Esophagus muscularis mucosa (tissue), 4 donors: ENCODE measurements around the gene PRR20G. TPM values are rescaled to one million over a fixed set of nuclear protein-coding genes. Genes with fewer than 3 reads are reported as not detected.

ENCODE experiments used
- DNase-seq: peaks from one replicate; pipeline ENCODE4 v3.0.0-alpha.2; 2017; ENCODE audit errors: extremely low spot score
- H3K27ac ChIP-seq, 4 donors: fragments of 200-600 bp; sonication (generic); replicated peaks in 1 of 4; 1 replicate in 3 of 4; 2 replicates in 1 of 4; pipeline ENCODE4 v1.5.1; 2016 to 2019; ENCODE audit warnings: mild to moderate bottlenecking in 1 of 4
- H3K27me3 ChIP-seq, 4 donors: fragments of 200-600 bp; sonication (generic); one replicate each; pipeline versions ENCODE4 v1.5.1 to v1.6.0; 2016 to 2019
- H3K36me3 ChIP-seq, 4 donors: fragments of 200-600 bp; sonication (generic); one replicate each; pipeline ENCODE4 v1.5.1; 2016 to 2019
- H3K4me1 ChIP-seq, 4 donors: fragments of 200-600 bp; sonication (generic); one replicate each; pipeline ENCODE4 v1.5.1; 2016 to 2019
- H3K4me3 ChIP-seq, 4 donors: fragments of 200-600 bp; sonication (generic); 1 replicate in 2 of 4; 2 replicates in 2 of 4; pipeline ENCODE4 v1.5.1; 2016 to 2019; ENCODE audit warnings: mild to moderate bottlenecking in 4 of 4, moderate library complexity in 1 of 4
- H3K9me3 ChIP-seq, 4 donors: fragments of 200-600 bp; sonication (generic); 1 replicate in 3 of 4; 2 replicates in 1 of 4; pipeline ENCODE4 v1.5.1; 2016 to 2019
- CTCF ChIP-seq, 3 experiments: fragments of 200-600 bp in 2 of 3; fragments of 450-650 bp in 1 of 3; sonication (generic) in 2 of 3; IDR thresholded peaks; one replicate each; pipeline ENCODE4 v1.5.1; 2017 to 2019; ENCODE audit warnings: antibody characterized with exemption in 3 of 3, mild to moderate bottlenecking in 2 of 3, moderate library complexity in 1 of 3
- EP300 ChIP-seq: sonication (generic); formaldehyde crosslinking; IDR thresholded peaks from one replicate; pipeline ENCODE4 v1.6.1; 2017; ENCODE audit warnings: antibody characterized with exemption
- POLR2A ChIP-seq: fragments of 450-650 bp; IDR thresholded peaks from one replicate; pipeline ENCODE4 v1.6.1; 2017; ENCODE audit warnings: antibody characterized with exemption, moderate library complexity, mild to moderate bottlenecking, low read depth
- POLR2AphosphoS5 ChIP-seq, 2 donors: sonication (generic); formaldehyde crosslinking; IDR thresholded peaks; one replicate each; pipeline ENCODE4 v1.6.1; 2017; ENCODE audit warnings: antibody characterized with exemption in 2 of 2
- WGBS: methylation state at CpG from one replicate; pipeline ENCODE4 v1.1.5; 2018; 5-methylcytosine and 5-hydroxymethylcytosine counted together
- intact Hi-C: fragments of 100-400 bp; cut with DNase I; formaldehyde crosslinking; loops from one replicate; pipeline ENCODE4 v1.15.1; 2023
- total RNA-seq, 4 donors: library from RNA; depleted of rRNA; stranded (reverse); fragments of >200 nt; gene quantifications; one replicate each; pipeline versions ENCODE4 v1.1.0 to v1.2.1, GENCODE V29; 2016

The PRR20G gene
- total RNA-seq, 4 donors from 2014 or later, result not detected

DNA sequence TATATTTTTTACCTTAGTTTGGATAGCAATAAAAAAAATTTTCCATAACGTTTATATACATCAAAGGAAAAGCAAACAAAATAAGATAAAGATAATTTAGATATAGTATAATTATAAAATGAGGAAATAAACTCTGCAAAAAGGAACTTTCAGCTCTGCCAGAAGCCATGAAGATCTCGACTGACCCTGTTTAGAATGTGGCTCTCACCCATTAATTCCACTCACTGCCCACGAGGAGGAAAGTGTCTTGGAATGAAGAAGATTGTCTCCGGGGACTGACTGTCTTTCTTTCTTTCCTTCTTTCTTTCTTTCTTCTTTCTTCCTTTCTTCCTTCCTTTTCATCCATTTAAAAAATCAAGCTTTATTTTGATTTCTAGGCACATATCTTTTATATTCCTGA lies 20.1 kb upstream of the PRR20G start:
- DNase-seq, result peak; percentile 17
- Histone ChIP-seq H3K4me1 (no peaks in the 10 kb centered on the region), H3K4me3 (no peak overlapping the region), H3K27ac (no peak overlapping the region), H3K27me3 (peaks cover 0 to 26% (median 0%) of the 10 kb centered on the region in 4 donors), H3K9me3 (no peaks in the 10 kb centered on the region), H3K36me3 (no peaks in the 10 kb centered on the region)
- WGBS, result 54% methylated on average over 4 of the region's 4 CpGs
- intact Hi-C loops, result no loop called here
- TF ChIP-seq EP300 (no peak), POLR2AphosphoS5 (IDR thresholded peaks at IDR 0.05) (no peak), CTCF (IDR thresholded peaks at IDR 0.05) (no peak), POLR2A (no peak)

DNA sequence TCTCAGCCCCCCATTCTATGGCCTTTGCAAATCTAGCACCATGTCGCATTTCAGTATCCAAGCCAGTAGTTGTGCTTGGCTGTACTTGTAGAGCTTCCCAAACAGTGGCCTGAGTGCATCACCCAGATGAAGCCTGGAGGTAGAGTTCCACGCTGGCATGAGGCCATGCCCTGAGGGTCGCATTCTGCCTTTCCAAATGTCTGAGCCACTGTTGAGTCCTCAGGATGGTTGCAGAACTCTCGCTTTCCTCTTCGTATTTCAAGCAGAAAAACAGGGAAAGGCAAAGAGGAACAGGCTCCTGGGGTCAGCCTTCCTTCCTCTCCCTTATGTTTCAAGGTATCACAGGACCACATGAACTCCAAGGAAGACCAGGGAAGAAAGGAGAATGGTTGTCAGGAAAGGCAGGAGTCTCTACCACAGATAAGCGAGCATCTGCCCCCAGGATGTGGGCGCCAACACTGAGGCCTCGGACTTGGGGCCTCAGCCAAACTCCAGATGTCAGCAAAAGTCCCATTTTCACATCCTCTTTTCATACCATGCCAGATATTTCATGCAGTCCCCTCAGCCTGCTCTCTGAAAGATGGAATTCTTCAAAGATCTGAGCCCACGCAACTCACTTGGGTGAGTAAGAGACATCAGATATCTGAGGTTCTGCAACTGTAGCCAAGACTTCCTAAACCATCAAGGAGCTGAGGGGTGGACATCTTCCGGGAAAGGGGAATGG lies 19.4 kb upstream of the PRR20G start:
- TF ChIP-seq CTCF (IDR thresholded peaks at IDR 0.05) (no peak), POLR2A (no peak), EP300 (no peak), POLR2AphosphoS5 (IDR thresholded peaks at IDR 0.05) (no peak)
- no peak overlapping the region for H3K4me3 ChIP-seq
- 77% methylated on average over 10 of the region's 10 CpGs for WGBS
- DNase-seq, result peak; percentile 79
- H3K27me3 ChIP-seq, result peaks cover 0 to 26% (median 0%) of the 10 kb centered on the region in 4 donors
- intact Hi-C loops, result no loop called here
- no peak overlapping the region for H3K27ac ChIP-seq
- no peaks in the 10 kb centered on the region for H3K36me3 ChIP-seq
- H3K4me1 ChIP-seq, result no peaks in the 10 kb centered on the region
- H3K9me3 ChIP-seq, result no peaks in the 10 kb centered on the region

DNA sequence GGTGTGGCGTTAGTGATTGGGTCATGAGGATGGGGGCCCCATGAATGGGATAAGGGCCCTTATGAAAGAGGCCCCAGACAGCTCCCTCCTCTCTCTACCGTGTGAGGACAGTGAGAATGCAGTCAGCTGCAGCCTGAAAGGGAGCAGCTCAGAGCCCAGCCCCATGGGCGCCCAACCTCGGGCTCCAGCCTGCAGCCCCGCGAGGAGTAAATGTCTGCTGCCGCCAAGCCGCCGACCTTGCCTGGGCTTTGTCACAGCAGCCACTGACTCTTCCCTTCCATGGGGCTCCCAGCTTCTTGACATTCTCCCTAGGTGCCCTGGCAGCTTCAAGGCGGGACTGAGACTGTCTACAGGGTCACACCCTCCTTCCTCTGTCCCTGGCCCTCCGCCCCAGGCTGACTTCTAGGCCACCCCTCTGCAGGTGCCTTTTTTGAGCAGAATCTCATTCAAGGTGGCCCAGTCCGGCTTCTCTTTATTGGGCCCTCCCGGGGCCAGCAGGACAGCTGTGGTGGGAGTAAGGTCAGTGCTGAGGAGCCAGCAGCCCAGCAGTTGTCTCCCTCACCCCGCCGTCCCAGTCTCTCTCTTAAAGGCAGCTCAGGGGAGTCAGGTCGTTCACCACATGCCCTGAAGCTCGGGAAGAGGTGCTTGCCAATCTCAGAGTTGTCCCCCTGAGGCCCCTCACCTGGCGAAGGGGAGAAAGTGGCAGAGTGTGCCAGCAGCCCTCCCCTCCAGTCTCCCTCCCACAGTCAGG lies 18.7 kb upstream of the PRR20G start:
- peak; percentile 80 for DNase-seq
- Histone ChIP-seq H3K36me3 (no peaks in the 10 kb centered on the region), H3K9me3 (no peaks in the 10 kb centered on the region), H3K4me3 (no peak overlapping the region), H3K27me3 (peaks cover 0 to 26% (median 0%) of the 10 kb centered on the region in 4 donors), H3K27ac (no peak overlapping the region), H3K4me1 (no peaks in the 10 kb centered on the region)
- 82% methylated on average over 17 of the region's 18 CpGs for WGBS
- TF ChIP-seq POLR2A (no peak), POLR2AphosphoS5 (IDR thresholded peaks at IDR 0.05) (no peak), CTCF (IDR thresholded peaks at IDR 0.05) (no peak), EP300 (no peak)
- intact Hi-C loops, result no loop called here

DNA sequence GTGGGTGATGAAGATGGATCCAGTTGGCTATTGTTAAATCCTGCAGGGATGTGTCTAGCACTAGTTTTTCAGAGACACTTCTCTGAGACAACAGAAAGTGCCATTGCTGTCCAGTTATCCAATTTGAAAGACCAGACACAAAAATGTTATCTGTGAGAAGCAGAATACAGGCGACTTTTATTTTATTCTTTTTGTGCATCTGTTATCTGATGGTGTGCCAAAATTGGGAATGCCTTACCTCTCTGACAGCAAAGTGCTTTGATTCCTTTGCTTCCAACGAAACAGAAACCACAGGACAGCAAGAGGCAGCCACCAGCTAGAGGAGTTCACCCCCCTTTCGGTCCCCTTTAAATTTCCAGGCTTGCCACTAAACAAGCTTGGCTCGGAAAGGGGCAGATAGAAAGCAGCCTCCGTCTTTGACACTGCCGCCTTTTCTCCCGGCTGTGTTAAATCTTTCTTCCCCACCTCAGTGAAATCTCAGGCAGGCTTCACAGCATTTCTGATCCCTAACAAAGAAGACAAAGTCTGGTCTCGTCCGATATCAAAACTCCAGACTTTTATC lies 17.7 kb upstream of the PRR20G start:
- H3K27me3 ChIP-seq, result peaks cover 0 to 26% (median 0%) of the 10 kb centered on the region in 4 donors
- no peak overlapping the region for H3K27ac ChIP-seq
- no peaks in the 10 kb centered on the region for H3K36me3 ChIP-seq
- H3K9me3 ChIP-seq, result no peaks in the 10 kb centered on the region
- 64% methylated on average over 9 of the region's 9 CpGs for WGBS
- DNase-seq, result peak; percentile 29
- no peak overlapping the region for H3K4me3 ChIP-seq
- intact Hi-C loops, result no loop called here
- H3K4me1 ChIP-seq, result no peaks in the 10 kb centered on the region
- no peak for TF ChIP-seq POLR2AphosphoS5 (IDR thresholded peaks at IDR 0.05)
- no peak for TF ChIP-seq EP300
- TF ChIP-seq POLR2A, result no peak

DNA sequence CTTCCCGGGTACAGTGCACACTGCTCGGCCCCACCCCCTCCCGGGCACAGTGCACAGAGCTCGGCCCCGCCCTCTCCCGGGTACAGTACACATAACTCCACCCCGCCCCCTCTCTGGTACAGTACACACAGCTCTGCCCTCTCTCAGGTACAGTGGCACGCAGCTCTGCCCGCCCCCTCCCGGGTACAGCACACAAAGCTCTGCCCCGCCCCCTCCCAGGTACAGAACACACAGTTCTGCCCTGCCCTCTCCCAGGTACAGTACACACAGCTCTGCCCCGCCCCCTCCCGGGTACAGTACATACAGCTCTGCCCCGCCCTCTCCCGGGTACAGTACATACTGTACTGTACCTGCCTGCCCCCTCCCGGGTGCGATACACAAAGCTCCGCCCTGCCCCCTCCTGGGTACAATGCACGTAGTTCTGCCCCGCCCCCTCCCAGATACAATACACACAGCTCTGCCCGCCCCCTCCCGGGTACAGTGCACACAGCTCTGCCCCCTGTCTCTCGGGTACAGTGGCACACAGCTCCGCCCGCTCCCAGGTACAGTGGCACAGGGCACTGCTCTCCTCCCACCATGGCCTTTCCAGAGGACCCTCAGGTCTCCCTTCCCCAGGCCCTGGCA lies 16.4 kb upstream of the PRR20G start:
- intact Hi-C loops, result no loop called here
- WGBS, result 79% methylated on average over 19 of the region's 25 CpGs
- TF ChIP-seq CTCF (IDR thresholded peaks at IDR 0.05), result no peak
- no peak for TF ChIP-seq EP300
- TF ChIP-seq POLR2AphosphoS5 (IDR thresholded peaks at IDR 0.05), result no peak
- no peak for TF ChIP-seq POLR2A
- Histone ChIP-seq H3K9me3 (no peaks in the 10 kb centered on the region), H3K27me3 (peaks cover 0 to 26% (median 0%) of the 10 kb centered on the region in 4 donors), H3K27ac (no peak overlapping the region), H3K4me1 (no peaks in the 10 kb centered on the region), H3K36me3 (no peaks in the 10 kb centered on the region), H3K4me3 (no peak overlapping the region)
- peak; percentile 85 for DNase-seq
